ENCODE results near the gene LRFN5.

The LRFN5 gene

GRCh38 chr14:41644606-41645005, 37.9 kb downstream of the LRFN5 start:
- no peak for TF ChIP-seq MAX (IDR thresholded peaks at IDR 0.05; ENCODE audit: low read depth, low read length)
- H3K4me3 ChIP-seq (ENCODE audit: low read depth, low read length), result no peak overlapping the region
- no peak for DNase-seq (ENCODE audit: low read depth)

GRCh38 chr14:41650802-41651201, 44.1 kb downstream of the LRFN5 start:
- no peak for TF ChIP-seq CTCF (IDR thresholded peaks at IDR 0.05; ENCODE audit: low read depth, low read length)
- no peak for TF ChIP-seq POLR2A (IDR thresholded peaks at IDR 0.05; ENCODE audit: extremely low read depth, insufficient read length)
- no peak for TF ChIP-seq MYC (IDR thresholded peaks at IDR 0.05; ENCODE audit: low read depth, low read length)
- TF ChIP-seq MAX (IDR thresholded peaks at IDR 0.05; ENCODE audit: low read depth, low read length), result no peak
- DNase-seq (ENCODE audit: low read depth), result no peak
- H3K4me3 ChIP-seq (ENCODE audit: low read depth, low read length), result no peak overlapping the region

GRCh38 chr14:41654196-41654595, 47.5 kb downstream of the LRFN5 start:
- DNase-seq (ENCODE audit: low read depth), result no peak
- no peak for TF ChIP-seq POLR2A (IDR thresholded peaks at IDR 0.05; ENCODE audit: extremely low read depth, insufficient read length)
- no peak for TF ChIP-seq CTCF (IDR thresholded peaks at IDR 0.05; ENCODE audit: low read depth, low read length)
- no peak for TF ChIP-seq MAX (IDR thresholded peaks at IDR 0.05; ENCODE audit: low read depth, low read length)
- no peak for TF ChIP-seq MYC (IDR thresholded peaks at IDR 0.05; ENCODE audit: low read depth, low read length)
- no peak overlapping the region for H3K4me3 ChIP-seq (ENCODE audit: low read depth, low read length)

GRCh38 chr14:41662780-41663472, 56.2 kb downstream of the LRFN5 start:
- H3K4me3 ChIP-seq (ENCODE audit: low read depth, low read length), result no peak overlapping the region
- DNase-seq (ENCODE audit: low read depth), result no peak
- TF ChIP-seq POLR2A (IDR thresholded peaks at IDR 0.05; ENCODE audit: extremely low read depth, insufficient read length) (no peak), MAX (IDR thresholded peaks at IDR 0.05; ENCODE audit: low read depth, low read length) (no peak), MYC (IDR thresholded peaks at IDR 0.05; ENCODE audit: low read depth, low read length) (no peak), CTCF (IDR thresholded peaks at IDR 0.05; ENCODE audit: low read depth, low read length) (no peak)

GRCh38 chr14:41663473-41663850, 56.8 kb downstream of the LRFN5 start:
- TF ChIP-seq CTCF (IDR thresholded peaks at IDR 0.05; ENCODE audit: low read depth, low read length) (no peak), MYC (IDR thresholded peaks at IDR 0.05; ENCODE audit: low read depth, low read length) (no peak), MAX (IDR thresholded peaks at IDR 0.05; ENCODE audit: low read depth, low read length) (no peak), POLR2A (IDR thresholded peaks at IDR 0.05; ENCODE audit: extremely low read depth, insufficient read length) (no peak)
- no peak for DNase-seq (ENCODE audit: low read depth)
- no peak overlapping the region for H3K4me3 ChIP-seq (ENCODE audit: low read depth, low read length)

GRCh38 chr14:41666301-41666700, 59.6 kb downstream of the LRFN5 start:
- TF ChIP-seq POLR2A (IDR thresholded peaks at IDR 0.05; ENCODE audit: extremely low read depth, insufficient read length), result no peak
- TF ChIP-seq MAX (IDR thresholded peaks at IDR 0.05; ENCODE audit: low read depth, low read length), result no peak
- no peak for TF ChIP-seq CTCF (IDR thresholded peaks at IDR 0.05; ENCODE audit: low read depth, low read length)
- TF ChIP-seq MYC (IDR thresholded peaks at IDR 0.05; ENCODE audit: low read depth, low read length), result no peak
- DNase-seq (ENCODE audit: low read depth), result no peak
- no peak overlapping the region for H3K4me3 ChIP-seq (ENCODE audit: low read depth, low read length)
